KG1 (cell line): ENCODE results near the gene CPLANE2.
"Not testable (repeated sequence)": the region's sequence is repeated elsewhere in the genome, so short reads cannot be mapped to it uniquely, and the experiment has no call there.

Experiments used
- DNase-seq: peaks from one replicate; lab custom pipeline; 2025; lab: John Stamatoyannopoulos, UW

Gene CPLANE2

DNA sequence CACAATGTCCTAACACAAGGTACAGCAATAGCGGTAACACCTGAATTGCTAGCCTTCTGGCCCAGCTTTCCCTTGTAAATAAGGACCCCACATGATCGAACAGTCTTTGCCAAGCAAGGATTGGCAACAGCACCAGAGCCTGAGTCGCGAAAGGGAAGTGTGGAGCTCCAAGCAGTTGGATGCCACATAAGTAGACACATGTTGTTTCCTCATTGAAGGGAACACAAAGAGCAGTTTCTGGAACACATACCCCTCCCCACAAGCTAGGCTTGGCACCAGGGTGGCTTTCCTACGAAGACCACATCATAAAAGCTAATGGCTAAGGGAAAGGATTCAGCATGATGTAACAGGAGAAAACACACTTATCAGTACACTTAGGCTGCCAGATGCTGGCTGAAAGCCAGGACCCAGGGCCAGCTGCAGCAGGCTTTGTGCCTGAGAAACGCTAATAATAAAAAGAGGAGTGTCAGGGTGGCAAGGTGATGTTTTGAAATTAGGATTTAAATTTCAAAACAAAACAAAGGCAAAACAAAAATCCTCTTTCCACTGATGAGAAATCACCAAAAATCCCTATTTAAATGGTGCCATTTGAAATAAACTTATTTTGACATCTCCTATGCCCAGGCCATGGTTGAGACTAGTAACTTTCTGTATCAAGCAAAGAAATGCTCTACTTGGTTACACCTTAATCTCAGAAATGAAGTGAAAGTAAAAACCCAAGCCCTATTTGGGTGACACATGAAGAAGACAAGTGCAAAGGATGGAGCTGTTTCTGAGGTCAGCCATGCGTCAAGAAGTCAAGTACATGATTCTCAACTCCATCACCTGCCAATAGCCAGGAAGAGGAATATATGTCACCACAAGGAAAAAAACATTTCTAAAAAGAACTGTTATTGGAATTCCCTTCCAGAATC lies 11.9 kb upstream of the CPLANE2 start:
- DNase-seq = no peak

DNA sequence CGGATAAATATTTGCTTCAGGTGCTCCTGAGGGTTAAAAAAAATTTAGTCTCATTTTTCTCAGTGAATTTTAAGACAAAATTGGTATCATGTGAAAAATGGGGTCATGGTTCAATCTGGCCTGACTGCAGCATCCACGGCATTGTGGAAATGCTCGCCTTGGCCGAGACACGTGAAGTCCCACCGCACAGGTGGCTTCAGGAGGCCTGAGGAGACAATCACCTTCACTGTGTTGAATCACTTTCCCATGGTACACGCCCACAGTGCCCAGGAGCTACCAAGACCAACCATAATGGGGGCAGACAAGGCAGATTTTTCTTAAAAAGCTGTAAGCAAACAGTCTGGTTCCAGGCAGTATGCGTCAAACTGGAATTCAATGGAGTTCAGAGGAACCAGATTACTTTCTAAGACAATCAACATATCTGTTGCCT lies 11.0 kb upstream of the CPLANE2 start:
- no peak for DNase-seq

DNA sequence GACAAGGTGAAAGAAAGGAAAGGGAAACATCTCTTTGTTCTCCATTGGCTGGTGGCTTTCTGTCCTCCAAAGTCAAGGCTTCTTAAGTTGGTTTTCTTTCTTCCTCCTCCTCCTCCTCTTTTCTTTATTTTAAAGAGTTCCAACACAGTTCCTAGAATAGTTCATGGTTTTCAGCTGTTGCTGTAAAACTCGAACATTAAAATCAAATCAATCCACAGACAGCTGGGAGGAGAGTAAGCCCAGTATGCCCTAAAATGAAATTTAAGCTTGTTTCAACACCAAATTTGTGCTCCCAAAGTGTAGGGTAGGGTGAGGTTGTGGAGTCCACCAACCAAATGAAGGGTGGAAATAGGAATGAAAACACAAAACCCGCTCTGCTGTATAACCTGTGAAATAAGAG lies 10.5 kb upstream of the CPLANE2 start:
- no peak for DNase-seq

DNA sequence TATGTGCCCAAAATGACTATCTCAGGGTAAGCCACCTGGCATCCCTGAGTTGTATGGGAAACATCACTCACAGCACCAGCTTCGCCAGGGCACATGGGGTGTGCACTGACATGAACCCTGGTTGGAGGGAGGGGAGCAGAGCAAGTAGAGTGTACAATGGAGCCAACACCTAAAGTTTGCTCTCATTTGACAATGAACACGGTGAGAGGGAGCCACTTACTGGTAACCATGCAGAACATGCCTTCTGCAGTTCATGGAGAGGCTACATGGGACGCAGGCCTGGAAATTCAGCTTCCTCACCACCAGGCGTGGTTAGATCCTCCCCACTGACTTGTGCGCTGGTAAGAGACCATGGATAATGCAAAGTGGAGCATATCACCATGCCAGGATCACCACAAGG lies 10.0 kb upstream of the CPLANE2 start:
- DNase-seq = no peak

DNA sequence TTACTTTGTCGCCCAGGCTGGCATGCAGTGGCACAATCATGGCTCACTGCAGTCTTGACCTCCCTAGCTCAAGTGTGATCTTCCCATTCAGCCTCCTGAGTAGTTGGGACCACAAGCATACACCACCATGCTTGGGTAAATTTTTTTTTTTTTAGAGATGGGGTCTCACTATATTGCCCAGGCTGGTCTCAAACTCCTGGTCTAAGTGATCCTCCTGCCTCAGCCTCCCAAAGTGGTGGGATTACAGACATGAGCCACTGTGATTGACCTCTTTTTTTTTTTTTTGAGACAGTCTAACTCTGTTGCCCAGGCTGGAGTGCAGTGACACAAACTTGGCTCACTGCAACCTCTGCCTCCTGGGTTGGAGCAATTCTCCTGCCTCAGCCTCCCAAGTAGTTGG lies 9.3 kb upstream of the CPLANE2 start:
- not testable (repeated sequence) for DNase-seq

DNA sequence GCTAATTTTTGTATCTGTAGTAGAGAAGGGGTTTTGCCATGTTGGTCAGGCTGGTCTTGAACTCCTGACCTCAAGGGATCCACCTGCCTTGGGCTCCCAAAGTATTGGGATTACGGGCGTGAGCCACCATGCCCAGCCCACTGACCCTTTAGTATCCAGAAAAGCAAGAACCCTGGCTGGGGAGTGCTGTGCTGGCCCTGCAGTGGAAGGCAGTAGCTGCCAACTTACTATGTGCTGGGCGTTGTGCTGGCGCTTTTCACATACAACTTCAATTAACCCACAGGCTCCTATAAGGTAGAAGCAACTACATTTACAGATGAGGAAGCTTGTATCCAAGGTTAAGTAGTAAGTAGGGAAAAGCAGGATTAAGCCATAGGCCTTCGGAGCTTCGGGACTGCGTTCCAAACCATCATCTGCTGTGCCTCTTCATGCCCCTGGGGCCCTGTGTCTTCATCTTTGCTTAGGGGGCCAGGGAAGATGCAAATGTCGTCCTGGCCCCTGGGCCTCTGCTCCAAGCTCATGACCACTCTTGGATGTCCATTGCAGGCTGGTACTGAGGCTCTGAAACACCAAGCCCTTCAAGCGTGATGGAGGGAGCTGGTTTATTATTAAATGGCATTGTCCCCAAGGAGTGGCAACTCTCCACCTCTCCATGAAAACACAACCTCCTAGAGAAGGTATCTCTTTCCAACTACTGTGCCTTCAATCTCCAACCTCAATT lies 8.7 kb upstream of the CPLANE2 start:
- DNase-seq = no peak

DNA sequence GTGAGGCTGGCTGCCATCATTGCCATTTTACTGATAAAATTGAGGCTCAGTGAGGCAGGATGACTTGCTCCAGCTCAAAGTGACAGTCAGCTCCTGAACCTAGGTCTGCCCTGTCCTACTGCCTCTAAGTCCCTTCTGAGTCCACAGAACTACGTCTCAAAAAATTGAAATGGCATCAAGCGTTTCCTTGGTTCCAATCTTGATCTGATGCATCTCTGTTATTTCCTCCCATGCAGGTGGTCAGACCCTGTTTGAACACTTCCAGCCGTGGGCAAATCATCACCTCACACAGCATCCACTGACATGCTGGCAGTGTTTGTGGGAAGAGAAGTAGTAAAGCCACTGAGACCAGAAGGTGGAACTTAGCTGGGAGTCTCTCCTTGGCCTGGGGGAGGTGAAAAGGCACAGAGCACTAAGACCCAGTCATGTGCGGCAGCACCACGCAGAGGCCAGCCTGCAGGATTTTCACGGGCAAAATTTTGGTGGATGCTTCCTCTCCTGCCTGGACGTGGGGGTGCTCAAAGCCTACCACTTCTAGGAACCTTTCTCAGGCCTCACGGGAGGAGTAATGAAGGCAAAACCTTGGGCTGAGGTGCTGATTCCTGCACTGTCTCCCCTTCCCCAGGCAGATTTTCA lies 7.8 kb upstream of the CPLANE2 start:
- no peak for DNase-seq

DNA sequence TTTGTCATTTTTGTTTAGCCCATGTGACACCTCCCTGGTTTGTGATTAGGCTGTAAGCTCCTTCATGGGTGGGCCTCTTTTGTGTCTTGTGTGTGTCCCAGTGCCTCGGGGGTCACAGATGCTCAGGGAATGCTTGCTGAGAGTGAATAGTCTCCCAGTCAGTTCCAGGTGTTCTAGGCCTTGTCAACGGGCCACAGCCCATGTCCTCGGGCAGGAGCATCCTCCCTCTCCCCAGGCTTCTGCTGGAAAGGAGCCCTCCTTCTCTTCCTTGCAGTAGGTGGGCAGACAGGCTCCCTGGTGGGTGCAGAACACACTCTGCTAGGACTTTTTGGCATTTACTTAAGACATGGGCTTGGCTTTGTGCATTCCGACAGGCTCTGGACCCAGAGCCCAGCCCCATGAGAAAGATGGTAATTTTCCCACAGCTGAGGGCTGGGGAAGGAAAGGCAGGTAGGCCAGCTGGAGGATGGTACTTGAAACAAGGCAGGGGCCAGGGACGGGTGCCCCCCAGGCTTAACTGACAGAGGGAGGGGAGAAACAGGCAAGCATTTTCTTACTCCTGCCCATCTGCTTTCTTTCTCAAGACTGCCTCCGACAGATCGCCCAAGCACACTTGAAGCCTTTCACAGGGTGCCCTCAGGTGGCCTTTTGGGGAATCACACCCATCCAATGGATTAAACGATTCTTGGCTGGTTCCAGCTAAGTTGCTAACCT lies 7.1 kb upstream of the CPLANE2 start:
- peak; percentile 46 for DNase-seq

DNA sequence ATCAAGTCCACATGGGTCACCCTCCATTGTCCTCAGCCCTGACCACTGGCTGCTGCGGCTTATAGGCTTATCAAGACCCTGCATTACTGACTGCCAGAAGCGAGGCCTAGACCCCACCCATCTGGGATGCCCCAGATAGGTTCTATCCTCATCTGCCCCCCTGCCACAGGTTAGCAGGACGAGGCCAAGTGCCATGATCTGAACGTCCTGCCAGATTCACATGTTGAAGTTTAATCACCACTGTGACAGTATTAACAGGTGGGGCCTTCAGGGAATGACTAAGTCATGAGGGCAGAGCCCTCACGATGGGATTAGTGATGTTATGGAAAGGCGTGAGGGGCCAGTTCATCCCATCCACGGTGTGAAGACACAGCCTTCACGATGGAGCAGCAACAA lies 6.2 kb upstream of the CPLANE2 start:
- no peak for DNase-seq

DNA sequence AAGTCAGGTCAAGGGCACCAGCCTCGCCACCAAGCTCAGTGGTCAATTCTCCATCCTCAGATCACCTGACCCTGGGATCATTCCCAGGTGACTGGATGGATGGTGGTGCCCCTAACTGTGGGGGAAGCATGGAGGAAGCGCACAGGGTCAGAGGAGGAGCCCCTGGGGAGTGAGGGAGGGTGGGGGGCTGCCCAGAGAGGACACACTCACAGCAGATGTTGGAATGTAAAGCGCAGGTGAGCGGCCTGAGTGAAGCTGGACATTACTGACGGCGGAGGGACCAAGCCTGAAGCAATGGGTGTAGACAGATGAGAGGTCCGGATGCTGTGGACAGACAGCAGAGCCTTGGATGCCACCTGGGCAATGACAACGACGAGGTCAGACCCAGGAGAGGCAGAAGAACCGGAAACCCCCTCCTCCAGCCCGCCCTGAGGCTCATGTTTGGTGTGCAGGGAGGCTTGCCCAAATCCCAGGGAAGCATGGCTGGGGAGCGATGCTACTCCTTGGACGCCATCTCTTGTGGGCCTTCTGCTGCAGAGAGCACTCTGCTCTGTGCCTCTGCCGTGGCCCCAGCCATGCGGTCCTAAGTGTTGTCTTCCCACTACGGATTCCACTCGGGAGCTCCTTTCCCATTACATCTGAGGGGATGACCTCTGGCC lies 5.7 kb upstream of the CPLANE2 start:
- DNase-seq = no peak

DNA sequence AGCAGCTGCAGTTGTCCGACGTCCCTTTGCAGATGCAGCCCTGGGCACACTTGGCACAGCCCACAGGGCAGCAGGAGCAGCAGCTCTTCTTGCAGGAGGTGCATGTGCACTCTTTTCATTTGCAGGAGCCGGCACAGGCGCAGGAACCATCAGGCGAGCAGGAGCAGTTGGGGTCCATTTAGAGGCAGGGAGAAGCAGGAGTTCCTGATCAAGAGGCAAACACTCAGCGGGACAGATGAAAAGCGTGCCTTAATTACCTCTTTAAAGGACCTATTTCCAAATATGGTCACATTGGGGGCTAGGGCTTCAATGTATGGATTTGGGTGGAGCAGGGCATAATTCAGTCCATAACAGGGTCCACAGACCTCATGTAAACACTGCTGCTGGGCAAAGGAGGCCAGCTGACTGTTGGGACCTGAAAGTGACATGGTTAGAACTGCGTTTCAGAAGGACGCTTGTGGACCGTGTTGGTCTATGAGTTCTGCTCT lies 4.3 kb upstream of the CPLANE2 start:
- no peak for DNase-seq

DNA sequence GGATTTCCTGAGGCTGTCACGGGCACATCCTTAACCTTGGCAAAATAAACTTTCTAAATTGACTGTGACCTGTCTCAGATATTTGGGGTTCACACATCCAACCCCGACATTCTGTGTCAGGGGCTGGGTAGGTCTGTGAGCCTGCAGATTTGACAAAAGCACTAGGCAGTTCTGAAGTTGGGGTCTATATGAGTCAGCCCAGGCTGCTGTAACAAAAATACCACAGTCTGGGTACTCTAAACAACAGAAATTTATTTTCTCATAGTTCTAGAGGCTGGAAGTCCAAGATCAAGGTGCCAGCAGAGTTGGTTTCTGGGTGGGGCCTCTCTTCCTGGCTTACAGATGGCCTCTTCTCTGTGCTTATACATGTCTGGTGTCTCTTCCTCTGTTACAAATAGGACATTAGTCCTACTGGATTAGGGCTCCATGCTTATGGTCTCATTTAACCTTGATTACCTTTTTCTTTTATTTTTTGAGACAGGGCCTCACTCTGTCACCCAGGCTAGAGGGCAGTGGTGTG lies 3.0 kb upstream of the CPLANE2 start:
- DNase-seq = no peak

DNA sequence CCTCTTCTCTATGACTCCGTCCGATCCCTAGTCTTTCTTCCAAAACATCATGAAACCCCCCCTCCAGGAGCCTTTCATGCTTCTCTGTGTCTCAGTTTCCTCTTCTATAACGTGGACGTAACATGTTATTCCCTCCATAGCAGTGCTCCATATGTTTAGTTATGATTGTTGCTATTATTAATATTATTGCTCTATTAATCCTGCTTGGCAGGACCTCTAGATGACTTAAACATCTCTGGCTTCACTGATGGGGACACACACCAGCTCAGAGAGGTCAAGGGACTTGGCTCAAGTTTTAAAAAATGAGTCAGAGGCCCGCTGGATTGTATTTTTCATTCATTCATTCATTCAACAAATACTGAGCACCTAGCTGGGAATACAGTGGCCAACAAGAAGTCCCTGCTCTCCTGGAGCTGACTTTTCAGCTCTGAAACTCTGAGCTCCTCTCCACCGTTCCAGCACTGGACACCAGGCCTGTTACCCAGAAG lies 404 bp upstream of the CPLANE2 start:
- DNase-seq = no peak

DNA sequence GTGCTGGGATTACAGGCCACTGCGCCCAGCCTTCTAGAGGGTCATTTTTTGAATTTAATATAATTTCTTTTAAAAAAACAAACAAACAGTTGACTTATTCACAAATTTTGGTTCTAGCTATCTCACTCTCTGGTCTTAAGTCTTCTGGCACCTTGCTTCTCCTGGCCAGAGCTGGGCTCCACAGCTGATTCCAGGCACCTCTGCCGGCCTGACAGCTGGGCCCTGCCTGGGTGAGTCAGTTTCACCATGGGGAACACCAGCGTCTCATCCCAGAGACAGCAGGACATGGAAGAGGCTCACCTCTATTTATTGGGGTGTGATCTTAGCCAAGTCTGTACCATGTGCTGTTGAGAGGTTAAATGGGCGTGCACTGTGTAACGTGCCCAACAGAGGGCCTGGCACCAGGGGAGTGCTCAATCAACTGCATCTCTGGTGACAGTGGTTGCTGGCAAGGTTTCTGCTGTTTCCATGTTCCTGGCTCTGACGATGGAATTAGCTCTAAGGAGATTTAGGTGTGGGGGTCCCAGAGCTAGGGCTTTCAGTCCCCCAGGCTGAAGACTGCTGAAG lies 956 bp downstream of the CPLANE2 start:
- DNase-seq = peak; percentile 39

DNA sequence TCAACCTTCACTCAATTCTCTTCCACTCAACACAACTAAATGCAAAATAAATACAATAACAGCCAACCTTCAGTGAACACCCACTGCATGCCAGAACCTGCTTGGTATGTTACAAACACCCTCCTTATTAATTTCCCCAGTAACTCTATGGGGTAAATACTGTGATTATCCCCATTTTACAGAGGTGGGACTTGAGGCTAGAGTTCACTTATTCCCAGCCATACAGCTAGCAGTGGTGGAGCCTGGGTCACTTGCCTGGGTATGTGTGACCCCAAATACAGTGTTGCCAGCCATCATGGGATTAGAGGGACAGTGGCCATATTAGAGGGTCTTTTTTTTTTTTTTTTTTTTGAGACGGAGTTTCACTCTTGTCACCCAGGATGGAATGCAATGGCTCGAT lies 1.6 kb downstream of the CPLANE2 start:
- no peak for DNase-seq

DNA sequence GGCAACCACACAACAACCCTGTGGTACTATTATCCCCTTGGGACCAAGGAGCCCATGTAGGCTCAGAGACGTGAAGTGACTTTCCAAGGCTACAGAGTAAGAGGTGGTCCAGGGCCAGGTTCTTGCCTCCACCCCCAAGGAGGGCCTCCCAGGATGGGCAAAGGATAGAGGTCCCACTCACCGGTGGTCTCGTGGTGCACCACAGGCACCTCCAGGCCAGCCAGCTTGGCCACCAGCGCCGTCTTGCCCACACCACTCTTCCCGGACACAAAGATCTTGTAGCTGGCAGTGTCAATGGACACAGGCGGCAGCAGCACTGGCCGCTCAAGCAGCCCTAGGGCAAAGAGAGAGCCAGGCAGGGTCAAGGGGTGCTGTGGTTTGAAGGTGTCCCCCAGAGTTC lies 3.6 kb downstream of the CPLANE2 start:
- DNase-seq = no peak

DNA sequence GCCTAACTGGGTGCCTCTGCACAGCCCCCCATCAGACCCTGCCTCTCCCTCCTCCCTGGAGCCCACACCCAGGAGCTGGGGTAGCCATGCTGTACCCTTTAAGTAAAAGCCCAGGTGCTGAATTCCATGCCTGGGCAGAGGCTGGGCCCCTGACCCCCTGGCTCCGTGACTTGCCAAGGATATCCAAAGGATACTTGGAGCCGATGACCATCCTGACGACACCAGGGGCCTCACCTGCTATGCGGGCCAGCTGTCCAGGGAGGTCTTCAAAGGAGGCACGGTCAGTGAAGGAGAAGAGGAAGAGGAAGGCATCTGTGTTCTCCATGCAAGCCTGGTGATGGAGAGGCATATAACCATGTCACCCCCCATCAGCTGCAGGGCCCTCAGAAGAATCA lies 4.7 kb downstream of the CPLANE2 start:
- DNase-seq = no peak

DNA sequence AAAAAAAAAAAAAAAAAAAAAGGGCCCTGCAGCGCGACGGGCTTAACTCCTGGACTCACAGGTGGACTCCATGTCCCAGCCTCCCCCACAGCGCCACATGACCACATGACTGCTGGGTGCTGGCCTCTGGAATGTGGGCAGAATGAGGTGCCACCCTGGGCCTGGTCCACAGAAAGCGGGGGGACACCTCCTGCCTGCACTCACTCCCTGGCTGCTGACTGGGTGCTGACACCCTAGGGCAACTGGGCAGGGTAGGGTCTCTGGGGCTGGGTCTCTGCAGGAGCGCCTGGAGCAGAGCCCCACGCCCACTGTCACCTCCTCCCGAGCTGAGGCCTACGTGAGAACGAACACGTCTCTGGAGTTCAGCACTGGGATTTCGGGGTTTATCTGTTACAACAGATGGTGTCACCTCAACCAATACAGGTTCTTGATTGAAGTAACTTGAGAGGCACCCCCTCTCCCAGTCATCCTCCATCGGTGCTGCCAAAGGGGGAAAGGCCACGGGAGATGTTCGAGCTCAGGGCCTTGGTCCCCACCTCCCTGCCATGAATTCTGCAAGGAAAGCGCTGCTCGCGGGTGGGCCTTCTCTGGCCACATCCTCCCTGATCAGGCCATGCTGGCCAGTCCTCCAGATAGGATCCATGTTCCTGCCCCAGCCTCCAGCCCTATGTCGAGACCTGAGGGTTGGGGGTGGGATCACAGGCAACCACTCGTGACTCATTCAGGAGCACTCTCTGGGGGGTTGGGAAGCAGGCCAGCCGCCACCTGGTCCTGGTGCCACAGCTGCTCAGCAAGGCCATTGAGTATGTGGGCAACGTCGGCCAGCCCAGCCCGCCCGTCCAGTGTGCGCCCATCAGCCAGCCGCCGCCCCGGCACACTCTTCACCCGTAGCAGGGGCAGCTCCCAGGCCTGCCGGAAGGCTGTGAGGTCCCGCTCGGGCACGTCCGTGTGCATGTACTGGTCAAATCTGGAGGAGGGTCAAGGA lies 5.4 kb downstream of the CPLANE2 start:
- DNase-seq = no peak

DNA sequence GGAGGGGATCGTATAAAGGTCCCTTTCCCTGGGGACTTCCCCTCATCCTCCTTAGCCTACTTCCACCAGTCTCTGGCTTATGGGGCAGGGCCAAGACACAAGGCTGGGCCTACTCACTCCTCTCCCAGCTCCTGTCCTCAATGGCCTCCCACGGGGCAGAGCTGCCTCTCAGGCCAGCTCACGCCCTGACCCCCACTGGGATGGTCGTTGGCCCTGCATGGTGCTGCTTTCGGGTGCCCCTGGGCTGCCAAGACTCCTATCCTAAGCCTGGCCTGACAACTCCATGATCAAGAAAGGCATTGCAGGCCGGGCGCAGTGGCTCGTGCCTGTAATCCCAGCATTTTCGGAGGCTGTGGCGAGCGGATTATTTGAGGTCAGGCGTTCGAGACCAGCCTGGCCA lies 6.2 kb downstream of the CPLANE2 start:
- DNase-seq = no peak
